ENCODE data around the gene CTBP2.

GRCh38 chr10:124977648-124978375 lies 182.6 kb downstream of the CTBP2 start:
- TF ChIP-seq PKNOX1 (IDR thresholded peaks at IDR 0.05) (no peak), SP1 (IDR thresholded peaks at IDR 0.05) (no peak), FOXA1 (IDR thresholded peaks at IDR 0.05) (no peak), BHLHE40 (IDR thresholded peaks at IDR 0.05; ENCODE audit: borderline replicate concordance) (no peak), LEF1 (IDR thresholded peaks at IDR 0.05; ENCODE audit: borderline replicate concordance) (no peak), FOXM1 (IDR thresholded peaks at IDR 0.05; ENCODE audit: borderline replicate concordance) (no peak), TARDBP (IDR thresholded peaks at IDR 0.05) (no peak), SUZ12 (IDR thresholded peaks at IDR 0.05) (no peak), ELF4 (IDR thresholded peaks at IDR 0.05) (no peak), CTBP1 (IDR thresholded peaks at IDR 0.05; ENCODE audit: borderline replicate concordance) (no peak), ARNT (IDR thresholded peaks at IDR 0.05) (no peak), HDGF (IDR thresholded peaks at IDR 0.05; ENCODE audit: borderline replicate concordance) (no peak)
